H9 (cell line): ENCODE data around the gene PJA2. TPM values are rescaled to one million over a fixed set of nuclear protein-coding genes. Genes with fewer than 3 reads are reported as not detected.

Experiments
- DNase-seq: peaks from one replicate; pipeline ENCODE4 v3.0.0-alpha.2; 2017
- H2AFZ ChIP-seq: one replicate; pipeline ENCODE4 v1.6.1; 2013; ENCODE audit warnings: mild to moderate bottlenecking, low read length, control low read depth, moderate library complexity
- H2AK5ac ChIP-seq: 2 replicates; pipeline ENCODE4 v1.6.1; 2013; ENCODE audit warnings: low read length, control low read depth, mixed read lengths; ENCODE audit not compliant: insufficient read length
- H2BK120ac ChIP-seq: one replicate; pipeline ENCODE4 v1.6.1; 2013; ENCODE audit warnings: low read depth, mild to moderate bottlenecking, low read length, control low read depth, inconsistent platforms; ENCODE audit not compliant: poor library complexity, severe bottlenecking
- H2BK12ac ChIP-seq: 2 replicates; pipeline ENCODE4 v1.6.1; 2013; ENCODE audit warnings: low read length, control low read depth, mixed read lengths, low read depth; ENCODE audit not compliant: insufficient read length
- H2BK15ac ChIP-seq: 2 replicates; pipeline ENCODE4 v1.6.1; 2013; ENCODE audit warnings: low read depth, low read length, control low read depth
- H2BK20ac ChIP-seq: one replicate; pipeline ENCODE4 v1.6.1; 2013; ENCODE audit warnings: low read depth, mild to moderate bottlenecking, low read length, control low read depth, inconsistent platforms; ENCODE audit not compliant: poor library complexity, severe bottlenecking
- H2BK5ac ChIP-seq: 2 replicates; pipeline ENCODE4 v1.6.1; 2013; ENCODE audit warnings: low read length, control low read depth, mixed read lengths; ENCODE audit not compliant: insufficient read length
- H3K14ac ChIP-seq: 2 replicates; pipeline ENCODE4 v1.6.1; 2013; ENCODE audit warnings: low read length, control low read depth; ENCODE audit not compliant: insufficient read depth
- H3K18ac ChIP-seq: 2 replicates; pipeline ENCODE4 v1.6.1; 2013; ENCODE audit warnings: low read depth, mild to moderate bottlenecking, mixed read lengths, low read length, control low read depth; ENCODE audit not compliant: insufficient read length
- H3K23ac ChIP-seq: 2 replicates; pipeline ENCODE4 v1.6.1; 2013; ENCODE audit warnings: low read length, control low read depth, mixed read lengths, low read depth; ENCODE audit not compliant: insufficient read length
- H3K23me2 ChIP-seq: 2 replicates; pipeline ENCODE4 v1.6.1; 2013; ENCODE audit warnings: low read depth, mild to moderate bottlenecking, mixed read lengths, low read length, control low read depth; ENCODE audit not compliant: insufficient read length, poor library complexity, severe bottlenecking
- H3K27ac ChIP-seq: 2 replicates; pipeline ENCODE4 v1.5.1; 2013; ENCODE audit warnings: low read length, control low read depth, mixed read lengths, low read depth; ENCODE audit not compliant: insufficient read length
- H3K27me3 ChIP-seq: 2 replicates; pipeline ENCODE4 v1.6.1; 2013; ENCODE audit warnings: low read length, control low read depth, inconsistent platforms; ENCODE audit not compliant: insufficient read depth
- H3K4ac ChIP-seq: 2 replicates; pipeline ENCODE4 v1.6.1; 2013; ENCODE audit warnings: low read depth, mild to moderate bottlenecking, control low read depth, inconsistent platforms, low read length, moderate library complexity
- H3K4me1 ChIP-seq: 2 replicates; pipeline ENCODE4 v1.6.1; 2013; ENCODE audit warnings: low read length, control low read depth, inconsistent platforms; ENCODE audit not compliant: insufficient read depth
- H3K4me2 ChIP-seq: 2 replicates; pipeline ENCODE4 v1.6.1; 2013; ENCODE audit warnings: low read length, control low read depth, mixed read lengths; ENCODE audit not compliant: insufficient read length, insufficient read depth
- H3K56ac ChIP-seq: 2 replicates; pipeline ENCODE4 v1.6.1; 2013; ENCODE audit warnings: low read depth, mild to moderate bottlenecking, mixed read lengths, low read length, control low read depth; ENCODE audit not compliant: insufficient read length
- H3K79me1 ChIP-seq: 2 replicates; pipeline ENCODE4 v1.6.1; 2013; ENCODE audit warnings: low read depth, mild to moderate bottlenecking, moderate library complexity, low read length, control low read depth, inconsistent platforms; ENCODE audit not compliant: insufficient read depth, poor library complexity, severe bottlenecking
- H3K79me2 ChIP-seq: 2 replicates; pipeline ENCODE4 v1.6.1; 2013; ENCODE audit warnings: low read length, control low read depth, inconsistent platforms; ENCODE audit not compliant: insufficient read depth
- H3K9ac ChIP-seq: 2 replicates; pipeline ENCODE4 v1.6.1; 2013; ENCODE audit warnings: low read length, control low read depth, mixed read lengths; ENCODE audit not compliant: insufficient read length; ENCODE audit errors: extremely low read depth
- H3K9me3 ChIP-seq: one replicate; pipeline ENCODE4 v1.6.1; 2013; ENCODE audit warnings: low read depth, low read length, inconsistent platforms; ENCODE audit not compliant: control insufficient read depth
- H3T11ph ChIP-seq: one replicate; pipeline ENCODE4 v1.6.1; 2013; ENCODE audit warnings: mild to moderate bottlenecking, low read length, control low read depth, inconsistent platforms
- H4K20me1 ChIP-seq: one replicate; pipeline ENCODE4 v1.6.1; 2013; ENCODE audit not compliant: control insufficient read depth, insufficient read length, insufficient read depth
- H4K5ac ChIP-seq: 2 replicates; pipeline ENCODE4 v1.6.1; 2013; ENCODE audit warnings: low read depth, mild to moderate bottlenecking, mixed read lengths, low read length, control low read depth; ENCODE audit not compliant: insufficient read length
- H4K8ac ChIP-seq: replicated peaks from 2 replicates; pipeline ENCODE4 v1.6.1; 2013; ENCODE audit warnings: low read length, control low read depth, mixed read lengths, low read depth; ENCODE audit not compliant: insufficient read length
- H4K91ac ChIP-seq: 2 replicates; pipeline ENCODE4 v1.6.1; 2013; ENCODE audit warnings: low read depth, mild to moderate bottlenecking, moderate library complexity, mixed read lengths, low read length, control low read depth; ENCODE audit not compliant: insufficient read length
- H3K27ac Mint-ChIP-seq, 3 experiments: 2 replicates in 2 of 3; 3 replicates in 1 of 3; pipeline ENCODE4 v1.8.0; 2020 to 2021; ENCODE audit warnings: mixed read lengths in 3 of 3, mild to moderate bottlenecking in 1 of 3, moderate library complexity in 1 of 3
- H3K27me3 Mint-ChIP-seq: 2 replicates; pipeline ENCODE4 v1.8.0; 2021; ENCODE audit warnings: low read depth, mild to moderate bottlenecking, moderate library complexity, mixed read lengths
- H3K36me3 Mint-ChIP-seq, 3 experiments: 2 replicates in 2 of 3; 3 replicates in 1 of 3; pipeline ENCODE4 v1.8.0; 2020 to 2021; ENCODE audit warnings: low read depth in 3 of 3, mixed read lengths in 3 of 3; ENCODE audit not compliant: insufficient read depth in 1 of 3
- H3K4me1 Mint-ChIP-seq, 2 experiments: 2 replicates each; pipeline ENCODE4 v1.8.0; 2020; ENCODE audit warnings: mixed read lengths in 2 of 2
- H3K4me3 Mint-ChIP-seq, 2 experiments: 2 replicates in 1 of 2; 3 replicates in 1 of 2; pipeline ENCODE4 v1.8.0; 2020 to 2021; ENCODE audit warnings: mild to moderate bottlenecking in 2 of 2, mixed read lengths in 2 of 2, moderate library complexity in 1 of 2
- H3K9me3 Mint-ChIP-seq, 2 experiments: 2 replicates in 1 of 2; 3 replicates in 1 of 2; pipeline ENCODE4 v1.8.0; 2020; ENCODE audit warnings: mild to moderate bottlenecking in 2 of 2, mixed read lengths in 2 of 2, moderate library complexity in 1 of 2
- WGBS: extraction: QIAGEN DNeasy Blood & Tissue Kit; methylation state at CpG from one replicate; pipeline ENCODE4 v1.1.7; 2013; ENCODE audit warnings: missing lambda C conversion rate, low lambda C conversion rate, mixed read lengths; ENCODE audit not compliant: insufficient read length; ENCODE audit errors: extremely low coverage; 5-methylcytosine and 5-hydroxymethylcytosine counted together
- total RNA-seq: library from RNA; stranded (reverse); gene quantifications from 2 replicates; pipeline ENCODE4 v1.2.1, GENCODE V29; 2021
- TF ChIP-seq, protein P1 (sequence below): fragments of 200-600 bp; sonication (generic); conservative IDR thresholded peaks from 3 replicates; pipeline ENCODE4 v1.8.0; 2021; ENCODE audit warnings: antibody characterized with exemption, mild to moderate bottlenecking

PJA2 gene
- total RNA-seq, 1 experiment from 2014 or later: 41.5 TPM

DNA sequence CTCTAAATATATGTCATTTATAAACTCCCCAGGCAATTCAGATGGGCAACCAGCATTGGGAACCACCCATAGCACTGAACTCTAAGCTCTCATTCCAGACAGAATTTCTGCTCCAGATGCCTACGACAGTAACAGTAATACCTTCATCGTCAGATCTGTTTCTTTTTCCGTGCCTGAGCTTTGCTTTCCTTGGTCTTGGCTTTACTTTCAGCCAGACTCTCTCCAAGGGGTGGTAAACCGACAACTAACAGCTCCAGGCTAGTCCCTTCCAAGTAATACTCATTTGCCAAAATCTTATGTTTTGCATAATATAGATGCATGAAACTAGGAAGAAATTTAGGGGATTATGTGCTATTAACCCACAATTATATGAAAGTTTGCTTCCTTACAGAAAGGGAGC, 102.3 kb downstream of the PJA2 start:
- H3K27ac ChIP-seq: no peak overlapping the region
- H2BK15ac ChIP-seq: no peak overlapping the region
- H3K23ac ChIP-seq: no peak overlapping the region
- H2AK5ac ChIP-seq: no peak overlapping the region
- H3T11ph ChIP-seq: no peak overlapping the region
- TF ChIP-seq, protein P1, sequence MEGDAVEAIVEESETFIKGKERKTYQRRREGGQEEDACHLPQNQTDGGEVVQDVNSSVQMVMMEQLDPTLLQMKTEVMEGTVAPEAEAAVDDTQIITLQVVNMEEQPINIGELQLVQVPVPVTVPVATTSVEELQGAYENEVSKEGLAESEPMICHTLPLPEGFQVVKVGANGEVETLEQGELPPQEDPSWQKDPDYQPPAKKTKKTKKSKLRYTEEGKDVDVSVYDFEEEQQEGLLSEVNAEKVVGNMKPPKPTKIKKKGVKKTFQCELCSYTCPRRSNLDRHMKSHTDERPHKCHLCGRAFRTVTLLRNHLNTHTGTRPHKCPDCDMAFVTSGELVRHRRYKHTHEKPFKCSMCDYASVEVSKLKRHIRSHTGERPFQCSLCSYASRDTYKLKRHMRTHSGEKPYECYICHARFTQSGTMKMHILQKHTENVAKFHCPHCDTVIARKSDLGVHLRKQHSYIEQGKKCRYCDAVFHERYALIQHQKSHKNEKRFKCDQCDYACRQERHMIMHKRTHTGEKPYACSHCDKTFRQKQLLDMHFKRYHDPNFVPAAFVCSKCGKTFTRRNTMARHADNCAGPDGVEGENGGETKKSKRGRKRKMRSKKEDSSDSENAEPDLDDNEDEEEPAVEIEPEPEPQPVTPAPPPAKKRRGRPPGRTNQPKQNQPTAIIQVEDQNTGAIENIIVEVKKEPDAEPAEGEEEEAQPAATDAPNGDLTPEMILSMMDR: no peak
- H3K4me2 ChIP-seq: no peak overlapping the region
- H3K27me3 Mint-ChIP-seq: no peaks in the 10 kb centered on the region; the same call in 1 of the 2 replicates
- H3K4ac ChIP-seq: no peak overlapping the region
- H2BK120ac ChIP-seq: no peak overlapping the region
- no peak overlapping the region for H4K5ac ChIP-seq
- no peak overlapping the region for H4K91ac ChIP-seq
- H3K27me3 ChIP-seq: no peaks in the 10 kb centered on the region
- H3K79me1 ChIP-seq: no peaks in the 10 kb centered on the region
- no peak overlapping the region for H4K8ac ChIP-seq
- no peaks in the 10 kb centered on the region for H3K23me2 ChIP-seq
- H3K36me3 Mint-ChIP-seq: no peaks in the 10 kb centered on the region
- H2AFZ ChIP-seq: no peak overlapping the region
- no peak overlapping the region for H3K9ac ChIP-seq
- H4K20me1 ChIP-seq: no peaks in the 10 kb centered on the region
- H3K9me3 ChIP-seq: no peaks in the 10 kb centered on the region
- H2BK5ac ChIP-seq: no peak overlapping the region
- no peaks in the 10 kb centered on the region for H3K9me3 Mint-ChIP-seq
- H3K4me1 ChIP-seq: no peaks in the 10 kb centered on the region
- H2BK12ac ChIP-seq: no peak overlapping the region
- H3K27ac Mint-ChIP-seq: no peak overlapping the region
- no peak overlapping the region for H3K4me3 Mint-ChIP-seq
- H3K79me2 ChIP-seq: 0 out of 2 replicates have a peak, but pooled peaks cover 2% of the 10 kb centered on the region
- H3K4me1 Mint-ChIP-seq: peaks cover 7 to 9% of the 10 kb centered on the region in 2 experiments
- no peak overlapping the region for H3K14ac ChIP-seq
- DNase-seq: no peak
- no peak overlapping the region for H3K18ac ChIP-seq
- no peak overlapping the region for H2BK20ac ChIP-seq
- H3K56ac ChIP-seq: no peak overlapping the region
- WGBS: no CpG with 5 or more reads among the region's 4 CpGs
